ENCODE measurements around the gene ZNF747.

Gene ZNF747

DNA sequence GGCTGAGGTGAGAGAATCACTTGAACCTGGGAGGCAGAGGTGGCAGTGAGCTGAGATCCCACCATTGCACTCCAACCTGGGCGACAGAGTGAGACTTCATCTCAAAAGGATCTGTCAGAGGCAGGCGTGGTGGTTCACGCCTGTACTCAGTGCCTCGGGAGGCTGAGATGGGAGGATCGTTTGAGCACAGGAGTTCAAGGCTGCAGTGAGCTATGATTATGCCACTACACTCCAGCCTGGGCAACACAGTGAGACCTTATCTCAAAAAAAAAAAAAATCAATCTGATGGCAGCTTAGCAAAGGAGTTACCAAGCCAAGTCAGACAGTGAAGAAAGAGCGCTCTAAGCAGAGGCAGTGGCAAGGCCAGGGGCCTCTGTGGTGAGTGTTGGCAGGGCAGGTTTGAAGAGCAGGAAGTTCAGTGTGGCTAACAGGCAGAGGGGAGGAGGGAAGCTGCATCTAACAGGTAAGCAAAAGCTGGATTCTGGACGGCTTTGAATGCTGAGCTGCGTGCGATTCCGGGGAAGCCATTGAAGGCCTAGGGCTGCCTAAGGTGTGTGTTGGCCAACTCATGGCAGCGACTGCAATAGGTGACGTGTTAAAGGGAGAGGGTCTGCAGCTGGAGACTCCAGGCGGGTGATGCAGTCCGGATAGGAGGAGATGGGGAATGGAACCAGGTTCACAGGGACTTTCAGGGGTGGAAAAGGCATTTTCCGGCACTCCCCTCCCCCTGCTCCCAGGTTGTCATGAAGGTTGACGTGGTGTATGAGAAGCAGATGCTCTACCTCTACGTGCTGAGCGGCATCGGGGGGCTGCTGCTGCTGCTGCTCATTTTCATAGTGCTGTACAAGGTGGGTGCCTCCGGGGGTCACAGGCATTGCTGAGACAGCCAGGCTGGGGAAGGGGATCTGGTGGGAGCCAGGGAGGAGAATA, 15.3 kb downstream of the ZNF747 start:
- in situ Hi-C loops (cut with MboI; ENCODE audit: low sequenced_read_pairs) = no loop called here

DNA sequence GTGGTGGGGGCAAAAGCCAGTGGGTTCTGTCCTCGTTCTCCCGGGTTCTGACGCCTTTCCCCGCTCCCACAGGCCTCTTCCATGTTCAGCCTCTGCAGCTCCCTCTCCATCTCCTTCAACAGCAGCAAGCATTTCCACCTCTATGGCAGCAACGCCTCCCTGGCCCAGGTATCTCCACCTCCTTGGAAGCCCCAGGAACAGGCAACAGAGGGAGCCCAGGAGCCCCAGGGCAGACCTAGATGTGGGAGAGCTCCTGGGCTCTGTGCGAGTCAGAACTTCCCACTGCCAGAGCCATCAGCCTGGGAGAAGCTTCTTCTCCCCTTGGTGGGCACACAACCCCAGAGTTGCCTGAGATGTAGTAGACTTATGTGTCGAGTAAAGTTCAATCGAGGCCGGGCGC, 16.1 kb downstream of the ZNF747 start:
- in situ Hi-C loops (cut with MboI; ENCODE audit: low sequenced_read_pairs) = no loop called here

DNA sequence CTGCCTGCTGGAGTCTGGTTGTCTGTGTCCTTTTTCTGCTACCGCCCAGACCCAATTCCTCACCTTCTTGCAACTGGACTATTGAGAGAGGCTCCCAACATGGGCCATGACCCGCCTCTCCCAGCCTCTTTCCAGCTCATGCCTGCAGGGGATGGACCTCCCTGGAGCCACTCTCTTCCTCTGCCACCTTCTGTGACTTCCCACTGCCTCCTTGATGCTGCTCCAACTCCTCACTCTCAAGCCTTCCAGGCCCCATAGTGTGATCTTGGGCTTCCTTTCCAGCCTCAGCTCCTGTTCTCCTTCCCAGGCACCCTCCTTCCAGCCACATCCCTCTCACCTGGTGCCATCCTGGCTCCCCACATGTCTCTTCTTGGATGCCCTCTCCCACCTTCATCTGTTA, 19.4 kb downstream of the ZNF747 start:
- in situ Hi-C loops (cut with MboI; ENCODE audit: low sequenced_read_pairs) = no loop called here

DNA sequence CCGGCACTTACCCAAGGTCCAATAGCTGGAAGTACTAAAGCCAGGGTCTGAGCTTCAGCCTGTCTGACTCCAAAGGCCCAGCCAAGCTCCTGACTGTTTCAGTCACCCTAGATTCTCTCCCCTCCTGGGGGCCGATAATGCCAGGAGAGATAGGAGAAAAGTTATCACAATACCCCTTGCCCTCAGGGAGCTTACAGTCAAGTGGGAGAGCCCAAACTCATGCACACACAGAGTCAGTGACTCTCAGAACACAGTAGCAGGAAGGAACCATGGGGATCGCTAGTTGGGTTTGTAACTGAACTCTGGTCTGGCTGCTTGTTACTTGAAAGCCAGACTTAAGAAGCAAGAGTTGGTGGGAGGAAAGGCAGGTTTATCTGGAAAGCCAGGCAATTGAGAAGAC, 23.1 kb downstream of the ZNF747 start:
- in situ Hi-C loops (cut with MboI; ENCODE audit: low sequenced_read_pairs) = no loop called here

DNA sequence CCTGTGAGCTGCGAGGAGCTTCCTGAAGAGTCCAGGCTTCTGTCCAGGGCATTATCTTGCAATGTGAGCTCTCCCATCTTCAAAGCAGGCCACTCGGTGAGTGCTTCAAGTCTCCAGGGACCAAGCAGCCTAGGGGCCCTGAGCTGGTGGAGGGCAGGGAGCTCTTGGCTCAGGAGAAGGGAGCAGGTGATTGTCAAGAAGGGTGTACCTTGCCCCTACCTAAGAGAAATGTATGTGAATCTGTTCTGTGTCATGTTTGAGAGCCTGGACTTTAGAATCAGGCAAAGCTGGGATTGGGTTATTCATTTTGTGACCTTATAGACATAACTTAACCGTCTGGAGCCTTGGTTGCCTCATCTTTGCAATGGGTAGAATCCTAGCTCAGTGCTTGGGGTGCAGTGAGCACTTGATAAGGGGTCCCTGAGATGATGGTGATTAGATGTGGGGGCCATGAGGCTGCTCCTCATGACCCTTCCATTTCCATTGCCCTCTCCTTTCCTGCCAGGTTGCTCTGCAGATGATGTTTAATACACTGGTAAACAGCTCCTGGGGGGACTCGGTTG, 24.2 kb downstream of the ZNF747 start:
- in situ Hi-C loops (cut with MboI; ENCODE audit: low sequenced_read_pairs) = no loop called here

DNA sequence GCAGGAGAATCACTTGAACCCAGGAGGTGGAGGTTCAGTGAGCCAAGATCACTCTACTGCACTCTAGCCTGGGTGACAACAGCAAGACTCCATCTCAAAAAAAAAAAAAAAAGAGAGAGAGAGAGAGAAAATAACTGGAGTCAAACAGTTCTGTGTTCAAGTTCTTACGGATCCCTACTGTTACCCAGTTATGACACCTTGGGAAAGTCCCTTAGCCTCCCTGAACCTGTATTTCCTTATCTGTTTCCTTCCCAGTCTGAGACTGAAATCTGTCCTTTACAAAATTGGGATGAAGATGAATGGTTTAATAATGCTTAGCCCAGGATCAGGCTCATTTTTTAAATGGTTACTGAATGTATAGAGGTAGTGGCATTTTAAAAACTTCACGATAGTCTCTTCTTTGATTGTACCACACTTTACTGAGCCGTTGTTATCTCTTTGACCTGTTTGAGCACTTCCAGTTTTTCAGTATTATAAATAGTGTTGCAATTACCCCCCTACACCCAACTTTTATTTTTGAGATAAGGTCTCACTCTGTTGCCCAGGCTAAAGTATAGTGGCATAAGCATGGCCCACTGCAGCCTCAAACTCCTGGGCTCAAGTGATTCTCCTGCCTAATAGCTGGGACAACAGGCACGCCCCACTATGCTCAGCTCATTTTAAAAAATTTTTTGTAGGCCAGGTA, 25.4 kb downstream of the ZNF747 start:
- in situ Hi-C loops (cut with MboI; ENCODE audit: low sequenced_read_pairs) = no loop called here

DNA sequence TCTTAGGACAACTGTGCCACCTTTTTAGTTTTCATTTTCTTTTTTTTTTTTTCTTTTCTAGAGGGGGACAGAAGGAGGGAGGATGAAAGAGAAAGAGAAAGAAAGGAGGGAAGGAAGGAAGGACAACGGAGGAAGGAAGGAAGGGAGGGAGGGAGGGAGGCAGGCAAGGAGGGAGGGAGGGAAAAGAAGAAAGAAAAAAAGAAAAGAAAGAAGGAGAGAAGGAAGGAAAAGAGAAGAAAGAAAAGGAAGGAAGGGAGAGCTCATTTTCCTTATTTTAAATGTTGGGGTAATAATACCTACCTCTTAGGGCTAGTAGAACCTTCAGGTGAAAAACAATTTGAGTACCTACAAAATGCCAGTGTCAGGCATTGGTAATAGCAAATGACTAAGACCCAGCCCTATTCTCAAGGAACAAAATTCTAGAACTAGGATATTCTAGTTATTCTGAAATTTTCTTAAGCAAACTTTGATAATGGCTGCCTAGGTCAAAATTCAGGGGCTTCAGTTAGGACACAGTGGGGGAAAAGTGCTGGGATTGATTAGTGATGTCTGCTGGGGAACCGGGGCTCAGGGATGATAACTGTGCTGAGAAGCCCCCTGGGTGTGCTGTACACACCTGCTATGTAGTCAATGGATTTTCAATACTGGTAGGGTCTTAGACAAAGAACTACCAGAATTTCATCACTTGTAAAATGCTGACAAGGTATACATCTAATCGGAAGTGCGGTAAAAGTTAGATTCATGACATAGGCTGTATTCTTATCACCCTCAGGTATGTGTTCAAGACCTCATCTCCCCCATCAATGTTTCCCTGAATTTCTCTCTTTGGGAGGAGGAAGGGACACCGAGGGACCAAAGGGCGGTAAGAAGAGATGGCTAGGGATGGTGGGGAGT, 31.0 kb downstream of the ZNF747 start:
- in situ Hi-C loops (cut with MboI; ENCODE audit: low sequenced_read_pairs) = no loop called here

DNA sequence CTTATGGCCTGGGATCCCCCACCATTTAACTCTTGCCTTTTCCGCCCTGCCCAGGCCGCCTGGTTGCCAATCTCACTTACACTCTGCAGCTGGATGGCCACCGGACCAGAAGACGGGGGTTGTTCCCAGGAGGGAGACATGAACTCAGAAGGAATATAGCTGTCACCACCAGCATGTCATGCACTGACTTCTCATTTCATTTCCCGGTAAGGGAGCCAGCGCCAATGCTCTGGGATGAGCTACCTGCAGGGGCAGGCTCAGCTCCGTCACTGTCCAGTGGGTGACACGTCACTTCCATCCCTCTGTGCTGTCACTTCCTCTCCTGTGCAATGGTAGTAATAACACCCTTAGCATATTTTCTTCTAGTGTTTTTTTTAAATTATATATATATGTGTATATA, 35.4 kb downstream of the ZNF747 start:
- in situ Hi-C loops (cut with MboI; ENCODE audit: low sequenced_read_pairs) = no loop called here

DNA sequence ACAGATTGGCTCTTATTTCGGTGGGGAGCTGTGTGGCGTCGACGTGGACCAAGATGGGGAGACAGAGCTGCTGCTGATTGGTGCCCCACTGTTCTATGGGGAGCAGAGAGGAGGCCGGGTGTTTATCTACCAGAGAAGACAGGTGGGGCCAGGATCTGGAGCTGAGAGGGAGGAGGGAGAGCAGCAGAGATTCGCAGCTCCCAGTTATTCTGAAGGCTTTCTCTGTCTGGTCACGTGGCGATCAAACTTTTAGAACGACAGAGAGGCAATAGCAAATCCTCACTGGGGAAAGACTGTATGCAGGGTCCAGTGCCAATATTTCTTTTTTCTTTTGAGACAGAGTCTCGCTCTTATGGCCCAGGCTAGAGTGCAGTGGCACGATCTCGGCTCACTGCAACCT, 39.9 kb downstream of the ZNF747 start:
- in situ Hi-C loops (cut with MboI; ENCODE audit: low sequenced_read_pairs) = no loop called here

DNA sequence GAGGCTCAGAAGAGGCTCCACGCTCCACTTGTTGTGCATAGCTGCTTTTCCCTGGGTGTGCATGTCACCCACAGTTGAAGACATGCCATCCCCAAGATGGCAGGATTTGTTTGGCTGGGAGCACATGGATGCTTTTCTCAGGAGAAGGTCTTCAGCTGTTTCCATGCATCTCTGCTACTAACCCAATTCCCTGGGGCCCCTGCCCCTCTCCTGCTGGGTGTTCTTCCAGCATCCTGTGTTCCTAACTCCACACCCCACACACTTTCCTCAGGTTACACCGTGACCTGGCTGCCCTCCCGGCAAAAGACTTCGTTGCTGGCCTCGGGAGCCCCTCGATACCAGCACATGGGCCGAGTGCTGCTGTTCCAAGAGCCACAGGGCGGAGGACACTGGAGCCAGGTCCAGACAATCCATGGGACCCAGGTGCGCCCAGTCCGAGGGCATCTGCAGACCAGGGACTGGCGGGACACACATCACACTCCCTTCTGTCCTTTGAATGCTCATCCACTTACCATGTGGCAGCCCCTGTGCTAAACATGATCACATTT, 40.6 kb downstream of the ZNF747 start:
- in situ Hi-C loops (cut with MboI; ENCODE audit: low sequenced_read_pairs) = no loop called here

DNA sequence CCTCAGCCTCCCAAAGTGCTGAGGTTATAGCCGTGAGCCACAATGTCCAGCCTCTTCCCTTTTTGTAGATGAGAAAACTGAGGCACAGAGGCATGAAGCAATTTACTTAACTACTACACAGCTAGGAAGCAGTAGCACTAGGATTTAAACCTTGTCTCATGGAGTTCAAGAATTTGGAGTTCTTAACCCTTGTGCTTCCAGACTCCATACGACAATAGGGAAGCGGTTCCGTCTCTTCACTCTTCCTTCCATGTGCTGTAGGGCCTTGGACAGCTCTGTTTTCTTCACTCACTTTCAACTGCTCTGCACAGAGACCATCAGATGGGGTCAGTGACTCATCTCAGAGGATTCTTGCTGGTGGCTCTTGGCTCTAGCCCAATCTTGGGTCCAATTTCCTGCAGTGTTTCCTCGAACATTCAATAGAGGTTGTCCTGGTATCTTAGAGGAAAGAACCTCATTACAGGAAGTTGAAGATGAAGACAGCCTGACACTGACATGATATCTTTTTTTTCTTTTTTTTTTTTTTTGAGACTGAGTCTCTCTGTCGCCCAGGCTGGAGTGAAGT, 42.8 kb downstream of the ZNF747 start:
- in situ Hi-C loops (cut with MboI; ENCODE audit: low sequenced_read_pairs) = no loop called here

DNA sequence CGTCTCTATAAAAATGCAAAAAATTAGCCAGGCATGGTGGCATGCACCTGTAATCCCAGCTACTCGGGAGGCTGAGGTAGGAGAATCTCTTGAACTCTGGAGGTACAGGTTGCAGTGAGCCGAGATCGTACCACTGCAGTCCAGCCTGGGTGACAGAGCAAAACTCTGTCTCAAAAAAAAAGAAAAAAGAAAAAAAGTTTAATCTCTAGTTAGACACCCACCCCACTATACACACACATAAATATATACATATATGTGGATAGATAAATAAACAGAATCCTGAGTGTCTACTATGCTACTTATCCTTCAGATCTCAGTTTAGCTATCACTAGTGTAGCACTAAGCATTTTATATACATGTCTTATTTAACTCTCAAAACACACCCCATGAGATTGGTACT, 43.4 kb downstream of the ZNF747 start:
- in situ Hi-C loops (cut with MboI; ENCODE audit: low sequenced_read_pairs) = no loop called here

DNA sequence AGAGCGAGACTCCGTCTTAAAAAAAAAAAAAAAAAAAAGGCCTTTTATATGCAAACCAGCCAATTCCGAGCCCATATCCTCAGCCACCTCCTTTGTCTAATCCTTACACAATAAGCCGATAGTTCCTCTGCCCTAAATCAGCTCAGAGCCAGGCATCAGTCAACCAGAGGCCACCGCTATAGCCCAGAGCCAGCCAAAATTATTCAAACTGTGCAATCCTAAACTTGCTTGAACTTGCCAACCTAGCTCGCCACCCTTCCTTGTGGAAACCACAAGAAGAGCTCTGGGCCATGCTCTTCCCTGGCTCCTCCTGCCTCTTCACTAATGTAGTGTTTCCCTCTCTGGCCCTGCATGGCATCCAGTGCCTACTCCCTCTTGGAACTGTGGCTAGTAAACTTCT, 44.4 kb downstream of the ZNF747 start:
- in situ Hi-C loops (cut with MboI; ENCODE audit: low sequenced_read_pairs) = no loop called here

DNA sequence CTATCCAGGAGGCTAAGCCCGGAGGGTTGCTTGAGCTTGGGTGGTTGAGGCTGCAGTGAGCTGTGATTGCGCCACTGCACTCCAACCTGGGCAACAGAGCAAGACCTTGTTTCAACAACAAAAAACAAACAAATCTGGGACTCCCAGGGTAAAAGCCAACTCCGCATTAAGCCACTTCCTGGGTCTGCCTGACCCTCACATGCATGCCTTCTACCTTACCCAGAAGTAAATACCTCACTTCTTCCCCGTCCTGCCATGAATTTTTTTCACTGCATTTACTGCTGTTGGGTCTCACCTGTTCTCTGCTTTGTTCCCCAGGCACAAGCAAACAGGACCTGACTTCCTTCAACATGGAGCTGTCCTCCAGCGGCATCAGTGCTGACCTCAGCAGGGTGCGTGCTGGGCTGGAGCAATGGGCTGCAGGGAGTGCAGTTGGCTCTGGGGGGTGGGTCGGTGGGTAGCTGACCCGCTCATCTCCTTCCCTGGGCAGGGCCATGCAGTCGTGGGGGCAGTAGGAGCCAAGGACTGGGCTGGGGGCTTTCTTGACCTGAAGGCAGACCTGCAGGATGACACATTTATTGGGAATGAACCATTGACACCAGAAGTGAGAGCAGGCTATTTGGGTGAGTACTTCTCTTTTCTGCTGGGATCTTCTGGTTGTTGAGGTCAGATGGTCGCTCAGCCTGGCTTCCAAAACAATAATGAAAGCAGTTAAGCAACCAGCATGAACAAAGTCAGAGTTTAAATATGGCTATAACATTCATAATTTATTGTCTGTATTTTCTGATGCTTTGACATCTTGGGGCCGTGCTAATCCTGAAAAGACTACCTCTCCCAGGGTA, 45.7 kb downstream of the ZNF747 start:
- in situ Hi-C loops (cut with MboI; ENCODE audit: low sequenced_read_pairs) = no loop called here

DNA sequence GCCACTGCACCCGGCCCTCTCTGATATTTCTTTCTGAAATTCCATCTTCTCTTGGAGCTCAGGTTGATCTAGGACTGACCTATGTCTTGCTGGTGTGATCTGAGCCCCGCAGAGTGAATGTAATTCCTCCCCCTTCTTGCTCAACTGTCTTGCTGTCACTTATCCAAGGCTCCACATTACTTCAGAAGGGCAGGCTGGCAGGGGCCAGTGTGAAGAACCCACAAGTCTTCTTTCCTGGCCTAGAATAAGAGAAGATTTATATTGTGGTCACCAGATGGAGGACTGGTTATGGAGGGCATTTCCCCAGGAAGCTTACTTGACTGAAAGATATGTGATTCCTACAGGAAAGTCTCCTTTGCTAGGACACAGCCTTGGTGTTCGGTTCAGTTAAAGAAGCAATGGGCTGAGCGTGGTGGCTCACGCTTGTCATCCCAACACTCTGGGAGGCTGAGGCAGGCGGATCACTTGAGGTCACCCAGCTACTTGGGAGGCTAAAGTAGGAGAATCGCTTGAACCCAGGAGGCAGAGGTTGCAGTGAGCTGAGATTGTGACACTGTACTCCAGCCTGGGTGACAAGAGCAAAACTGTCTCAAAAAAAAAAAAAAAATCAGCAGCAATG, 48.7 kb downstream of the ZNF747 start:
- in situ Hi-C loops (cut with MboI; ENCODE audit: low sequenced_read_pairs) = no loop called here

DNA sequence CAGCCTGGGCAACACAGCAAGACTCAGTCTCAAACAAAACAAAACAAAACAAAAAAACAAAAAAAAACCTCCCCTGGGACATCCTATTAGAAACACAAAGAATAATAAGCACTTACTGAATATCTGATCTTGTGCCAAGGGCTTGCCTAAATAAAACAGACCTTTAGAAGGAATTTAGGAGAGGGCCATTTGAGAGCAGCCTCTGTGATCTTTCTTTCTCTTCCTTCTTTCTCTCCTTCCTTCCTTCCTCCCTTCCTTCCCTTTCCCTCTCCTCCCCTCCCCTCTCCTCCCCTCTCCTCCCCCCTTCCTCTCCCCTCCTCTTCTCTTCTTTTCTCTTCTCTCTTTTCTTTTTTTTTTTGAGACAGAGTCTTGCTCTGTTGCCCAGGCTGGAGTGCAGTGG, 49.8 kb downstream of the ZNF747 start:
- in situ Hi-C loops (cut with MboI; ENCODE audit: low sequenced_read_pairs) = no loop called here

DNA sequence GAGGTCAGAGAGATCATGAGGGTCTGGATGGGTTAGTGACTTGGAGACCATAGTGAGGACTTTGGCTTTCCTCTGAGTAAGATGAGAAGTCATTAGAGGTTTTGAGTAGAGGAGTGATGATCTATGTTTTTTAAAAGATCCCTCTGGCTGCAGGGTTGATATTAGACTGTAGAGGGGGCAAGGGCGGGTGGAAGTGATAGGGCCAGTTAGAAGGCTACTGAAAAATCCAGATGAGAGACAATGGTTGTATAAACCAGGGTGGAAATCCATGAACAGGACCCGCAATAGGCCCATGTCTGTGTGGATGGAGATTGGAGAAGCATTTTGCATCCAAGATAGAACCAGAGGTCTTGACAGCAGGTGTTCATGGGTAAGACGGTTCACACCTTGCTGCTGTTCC, 52.3 kb downstream of the ZNF747 start:
- in situ Hi-C loops (cut with MboI; ENCODE audit: low sequenced_read_pairs) = no loop called here

DNA sequence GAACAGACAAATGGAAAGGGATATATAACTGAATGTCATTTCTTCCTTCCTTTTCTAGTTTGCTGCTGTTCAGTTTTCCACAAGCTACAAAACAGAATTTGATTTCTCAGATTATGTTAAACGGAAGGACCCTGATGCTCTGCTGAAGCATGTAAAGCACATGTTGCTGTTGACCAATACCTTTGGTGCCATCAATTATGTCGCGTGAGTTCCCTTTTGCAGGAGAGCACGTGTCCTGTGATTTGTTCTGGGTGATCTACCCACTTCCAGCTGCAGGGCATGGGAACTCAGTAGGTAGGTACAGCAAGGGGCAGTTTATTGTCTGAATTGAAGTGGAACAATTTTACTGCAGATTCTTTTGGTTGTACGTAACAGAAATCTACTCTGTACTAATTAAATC, 53.3 kb downstream of the ZNF747 start:
- in situ Hi-C loops (cut with MboI; ENCODE audit: low sequenced_read_pairs) = no loop called here

Measured in HL-60/S4 treated with retinoic acid at 250 ng/mL for 4 days and 3 days (cell line).